Testis (tissue), 3 donors: Measurements from ENCODE around the gene STARD3NL. TPM values are rescaled to one million over a fixed set of nuclear protein-coding genes. Genes with fewer than 3 reads are reported as not detected.

Experiments
- DNase-seq: peaks from one replicate; pipeline ENCODE4 v3.0.0-alpha.2; 2019
- H3K27ac ChIP-seq, 2 donors: fragments of 200-600 bp; sonication (generic); one replicate each; pipeline ENCODE4 v1.5.1; 2019
- H3K27me3 ChIP-seq: fragments of 200-600 bp; sonication (generic); one replicate; pipeline ENCODE4 v1.5.1; 2019
- H3K36me3 ChIP-seq: fragments of 200-600 bp; sonication (generic); one replicate; pipeline ENCODE4 v1.5.1; 2017; ENCODE audit warnings: low read depth; ENCODE audit errors: missing control alignments
- H3K4me1 ChIP-seq: fragments of 200-600 bp; sonication (generic); one replicate; pipeline ENCODE4 v1.5.1; 2019
- H3K4me3 ChIP-seq, 2 donors: fragments of 200-600 bp; sonication (generic); one replicate each; pipeline ENCODE4 v1.5.1; 2017 to 2019
- H3K9me3 ChIP-seq: fragments of 200-600 bp; sonication (generic); one replicate; pipeline ENCODE4 v1.5.1; 2017
- POLR2A ChIP-seq: fragments of 450-650 bp; IDR thresholded peaks from one replicate; pipeline ENCODE4 v1.6.1; 2017; ENCODE audit warnings: antibody characterized with exemption, mild to moderate bottlenecking, moderate library complexity
- WGBS, 2 donors: methylation state at CpG; one replicate each; pipeline ENCODE4 v1.1.5; 2018; 5-methylcytosine and 5-hydroxymethylcytosine counted together
- intact Hi-C: fragments of 100-400 bp; cut with DNase I; formaldehyde crosslinking; loops from one replicate; pipeline ENCODE4 v1.15.1; 2023; ENCODE audit warnings: low total_unique reads
- polyA plus RNA-seq: library from polyadenylated mRNA; stranded (reverse); fragments of 350-450 nt; fragmentation: Illumina TruSeq; extraction: RNeasy Lipid Tissue Mini Kit (QIAGEN cat#74804); gene quantifications from one replicate; pipeline ENCODE4 v1.2.3, GENCODE V29; 2014; ENCODE audit warnings: low read depth, low replicate concordance; ENCODE audit not compliant: insufficient read depth
- total RNA-seq, 2 donors: library from RNA; depleted of rRNA; stranded (reverse); fragments of >200 nt; gene quantifications; one replicate each; pipeline ENCODE4 v1.2.3, GENCODE V29; 2016
- TF ChIP-seq, protein P1 (sequence below), 3 experiments: fragments of 450-650 bp in 2 of 3; fragments of 200-600 bp in 1 of 3; sonication (generic) in 1 of 3; IDR thresholded peaks; one replicate each; pipeline ENCODE4 v1.5.1; 2016 to 2019; ENCODE audit warnings: antibody characterized with exemption in 3 of 3, mild to moderate bottlenecking in 2 of 3, moderate library complexity in 1 of 3

Gene STARD3NL
- total and polyA plus RNA-seq, 3 donors from 2014 or later, result 52.2 to 66.1 (median 60.4) TPM

DNA sequence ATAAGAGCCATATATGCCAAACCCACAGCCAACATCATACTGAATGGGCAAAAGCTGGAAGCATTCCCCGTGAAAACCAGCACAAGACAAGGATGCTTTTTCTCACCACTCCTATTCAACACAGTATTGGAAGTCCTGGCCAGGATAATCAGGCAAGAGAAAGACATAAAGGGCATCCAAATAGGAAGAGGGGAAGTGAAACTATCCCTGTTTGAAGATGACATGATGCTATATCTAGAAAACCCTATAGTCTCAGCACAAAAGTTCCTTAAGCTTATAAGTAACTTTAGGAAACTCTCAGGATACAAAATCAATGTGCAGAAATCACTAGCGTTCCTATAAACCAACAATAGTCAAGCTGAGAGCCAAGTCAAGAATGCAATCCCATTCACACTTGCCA lies 23.8 kb upstream of the STARD3NL start:
- no peak for DNase-seq
- Histone ChIP-seq H3K4me1 (no peaks in the 10 kb centered on the region), H3K9me3 (no peaks in the 10 kb centered on the region), H3K27ac (no peak overlapping the region), H3K4me3 (no peak overlapping the region), H3K36me3 (no peaks in the 10 kb centered on the region), H3K27me3 (no peaks in the 10 kb centered on the region)
- 42 to 93% methylated on average over 2 of the region's 2 CpGs for WGBS, 2 donors
- no peak for TF ChIP-seq POLR2A
- TF ChIP-seq, protein P1, sequence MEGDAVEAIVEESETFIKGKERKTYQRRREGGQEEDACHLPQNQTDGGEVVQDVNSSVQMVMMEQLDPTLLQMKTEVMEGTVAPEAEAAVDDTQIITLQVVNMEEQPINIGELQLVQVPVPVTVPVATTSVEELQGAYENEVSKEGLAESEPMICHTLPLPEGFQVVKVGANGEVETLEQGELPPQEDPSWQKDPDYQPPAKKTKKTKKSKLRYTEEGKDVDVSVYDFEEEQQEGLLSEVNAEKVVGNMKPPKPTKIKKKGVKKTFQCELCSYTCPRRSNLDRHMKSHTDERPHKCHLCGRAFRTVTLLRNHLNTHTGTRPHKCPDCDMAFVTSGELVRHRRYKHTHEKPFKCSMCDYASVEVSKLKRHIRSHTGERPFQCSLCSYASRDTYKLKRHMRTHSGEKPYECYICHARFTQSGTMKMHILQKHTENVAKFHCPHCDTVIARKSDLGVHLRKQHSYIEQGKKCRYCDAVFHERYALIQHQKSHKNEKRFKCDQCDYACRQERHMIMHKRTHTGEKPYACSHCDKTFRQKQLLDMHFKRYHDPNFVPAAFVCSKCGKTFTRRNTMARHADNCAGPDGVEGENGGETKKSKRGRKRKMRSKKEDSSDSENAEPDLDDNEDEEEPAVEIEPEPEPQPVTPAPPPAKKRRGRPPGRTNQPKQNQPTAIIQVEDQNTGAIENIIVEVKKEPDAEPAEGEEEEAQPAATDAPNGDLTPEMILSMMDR (IDR thresholded peaks at IDR 0.05), result no peak
- intact Hi-C loops, result no loop called here

DNA sequence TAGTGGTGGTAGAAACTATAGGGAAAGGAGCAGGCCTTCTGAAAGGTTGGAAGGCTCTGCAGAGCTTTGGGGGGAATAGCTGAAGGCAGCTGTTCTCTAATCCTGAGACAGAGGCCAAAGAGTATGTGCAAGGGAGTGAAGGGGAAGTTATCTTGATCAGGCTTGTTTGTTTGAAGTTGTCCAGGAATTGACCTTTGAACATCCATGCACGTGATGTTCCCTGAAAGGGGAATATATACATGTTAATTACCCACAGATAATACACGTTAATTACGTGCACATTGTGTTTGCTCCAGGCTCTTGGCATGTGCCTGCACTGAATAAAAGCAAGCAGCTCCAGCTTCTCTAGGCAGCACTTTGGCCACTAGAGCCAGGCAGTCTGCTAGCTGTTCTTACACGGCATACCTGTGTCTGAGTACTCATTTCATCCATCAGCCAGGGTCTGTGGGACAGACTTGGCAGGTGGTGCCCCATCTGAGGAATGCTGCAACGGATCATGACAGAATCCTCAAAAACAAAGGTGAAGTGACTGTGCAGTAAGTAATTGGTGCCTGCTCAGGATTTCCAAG lies 18.0 kb upstream of the STARD3NL start:
- H3K4me1 ChIP-seq, result no peaks in the 10 kb centered on the region
- 77 to 82% methylated on average over 5 of the region's 5 CpGs for whole genome bisulfite sequencing, 2 donors
- intact Hi-C loops, result no loop called here
- no peak for TF ChIP-seq POLR2A
- TF ChIP-seq, protein P1 (IDR thresholded peaks at IDR 0.05), result no peak
- H3K36me3 ChIP-seq, result no peaks in the 10 kb centered on the region
- H3K4me3 ChIP-seq, result no peak overlapping the region
- no peaks in the 10 kb centered on the region for H3K9me3 ChIP-seq
- H3K27me3 ChIP-seq, result no peaks in the 10 kb centered on the region
- no peak for DNase-seq
- H3K27ac ChIP-seq, result no peak overlapping the region

DNA sequence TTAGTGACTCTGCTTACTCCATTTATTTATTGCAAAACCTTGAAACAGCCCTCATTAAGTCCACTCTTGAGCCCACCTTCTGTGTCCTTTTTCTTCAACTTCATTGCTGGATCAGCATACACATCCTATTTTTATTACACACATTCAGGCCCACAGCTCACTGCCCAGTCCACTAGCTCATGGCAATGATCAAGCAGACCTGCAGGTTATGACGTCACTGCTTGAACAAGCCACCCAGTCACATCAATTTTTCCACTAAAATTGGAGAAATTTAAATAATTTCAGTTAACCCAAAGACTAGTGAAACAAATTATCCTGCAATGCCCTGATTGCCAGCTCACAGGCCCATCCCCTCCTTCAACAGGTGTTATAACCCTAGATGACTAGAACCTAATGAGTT lies 16.0 kb upstream of the STARD3NL start:
- no peaks in the 10 kb centered on the region for H3K27me3 ChIP-seq
- no peak overlapping the region for H3K27ac ChIP-seq
- 86 to 96% methylated on average over 1 of the region's 1 CpG for WGBS, 2 donors
- intact Hi-C loops, result no loop called here
- no peak overlapping the region for H3K4me3 ChIP-seq
- H3K9me3 ChIP-seq, result no peaks in the 10 kb centered on the region
- no peak for DNase-seq
- no peaks in the 10 kb centered on the region for H3K4me1 ChIP-seq
- TF ChIP-seq, protein P1 (IDR thresholded peaks at IDR 0.05), result no peak
- no peak for TF ChIP-seq POLR2A
- H3K36me3 ChIP-seq, result no peaks in the 10 kb centered on the region

DNA sequence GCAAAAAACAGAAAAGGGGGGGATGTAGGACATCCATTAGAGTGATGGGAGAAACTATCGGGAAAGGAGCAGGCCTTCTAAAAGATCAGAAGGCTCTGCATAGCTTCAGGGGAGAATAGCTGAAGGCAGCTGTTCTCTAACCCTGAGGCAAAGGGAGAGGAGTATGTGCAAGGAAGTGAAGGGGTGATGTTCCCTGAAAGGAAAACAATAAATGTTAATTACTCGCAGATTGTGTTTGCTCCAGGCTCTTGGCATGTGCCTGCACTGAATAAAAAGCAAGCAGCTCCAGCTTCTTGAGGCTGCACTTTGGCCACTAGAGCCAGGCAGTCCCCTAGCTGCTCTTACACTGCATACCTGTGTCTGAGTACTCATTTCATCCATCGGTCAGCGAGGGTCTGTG lies 14.4 kb upstream of the STARD3NL start:
- TF ChIP-seq, protein P1 (IDR thresholded peaks at IDR 0.05), result no peak
- no peak for TF ChIP-seq POLR2A
- DNase-seq, result no peak
- H3K27me3 ChIP-seq, result no peaks in the 10 kb centered on the region
- H3K9me3 ChIP-seq, result no peaks in the 10 kb centered on the region
- intact Hi-C loops, result no loop called here
- no peak overlapping the region for H3K27ac ChIP-seq
- H3K4me1 ChIP-seq, result no peaks in the 10 kb centered on the region
- no peaks in the 10 kb centered on the region for H3K36me3 ChIP-seq
- WGBS, 2 donors, result 94% methylated on average over 4 of the region's 4 CpGs
- H3K4me3 ChIP-seq, result no peak overlapping the region

DNA sequence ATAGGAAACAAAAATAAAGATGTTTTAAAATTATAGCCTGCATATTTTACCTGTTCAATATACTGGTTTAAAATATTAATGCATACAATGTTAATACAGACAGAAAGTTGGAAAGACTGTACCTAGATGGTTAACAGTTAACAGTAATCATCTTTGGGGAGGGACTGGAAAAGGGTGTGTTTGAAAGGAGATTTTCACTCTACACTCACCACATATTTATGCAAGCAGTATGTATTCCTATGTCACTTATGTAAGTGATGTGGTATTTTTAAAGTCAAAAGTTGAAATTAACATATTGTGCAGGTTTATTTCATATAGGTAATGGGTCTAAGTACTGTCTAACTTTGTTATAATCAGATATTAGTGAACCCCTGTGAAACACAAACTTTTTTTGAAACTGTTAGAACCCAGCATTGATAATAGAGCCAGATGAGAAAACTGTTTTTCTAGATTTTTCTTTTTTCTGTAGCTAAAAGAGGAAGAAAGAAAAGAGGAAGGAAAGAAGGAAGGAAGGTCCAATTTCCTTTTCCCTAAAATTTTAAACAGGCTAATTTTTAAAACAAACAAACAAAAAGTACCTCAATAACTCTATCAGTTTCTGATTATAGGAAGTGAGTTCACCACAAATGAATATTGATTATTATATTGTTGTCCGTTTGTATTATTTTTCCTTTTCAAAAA lies 9.0 kb upstream of the STARD3NL start:
- DNase-seq, result no peak
- no peaks in the 10 kb centered on the region for H3K36me3 ChIP-seq
- H3K27me3 ChIP-seq, result no peaks in the 10 kb centered on the region
- no peak for TF ChIP-seq POLR2A
- TF ChIP-seq, protein P1 (IDR thresholded peaks at IDR 0.05), result no peak
- H3K4me3 ChIP-seq, result no peak overlapping the region
- WGBS, 2 donors, result 66 to 80% methylated on average over 1 of the region's 1 CpG
- no peaks in the 10 kb centered on the region for H3K4me1 ChIP-seq
- no peaks in the 10 kb centered on the region for H3K9me3 ChIP-seq
- intact Hi-C loops, result no loop called here
- H3K27ac ChIP-seq, result no peak overlapping the region
